Measurements from ENCODE around the gene XAB2.

The XAB2 gene

GRCh38 chr19:7632340-7633203 lies 3.2 kb upstream of the XAB2 start:
- no peak for DNase-seq

- DNase-seq = no peak
Measured at GRCh38 chr19:7631577-7631976, 2.2 kb upstream of the XAB2 start.

DNA sequence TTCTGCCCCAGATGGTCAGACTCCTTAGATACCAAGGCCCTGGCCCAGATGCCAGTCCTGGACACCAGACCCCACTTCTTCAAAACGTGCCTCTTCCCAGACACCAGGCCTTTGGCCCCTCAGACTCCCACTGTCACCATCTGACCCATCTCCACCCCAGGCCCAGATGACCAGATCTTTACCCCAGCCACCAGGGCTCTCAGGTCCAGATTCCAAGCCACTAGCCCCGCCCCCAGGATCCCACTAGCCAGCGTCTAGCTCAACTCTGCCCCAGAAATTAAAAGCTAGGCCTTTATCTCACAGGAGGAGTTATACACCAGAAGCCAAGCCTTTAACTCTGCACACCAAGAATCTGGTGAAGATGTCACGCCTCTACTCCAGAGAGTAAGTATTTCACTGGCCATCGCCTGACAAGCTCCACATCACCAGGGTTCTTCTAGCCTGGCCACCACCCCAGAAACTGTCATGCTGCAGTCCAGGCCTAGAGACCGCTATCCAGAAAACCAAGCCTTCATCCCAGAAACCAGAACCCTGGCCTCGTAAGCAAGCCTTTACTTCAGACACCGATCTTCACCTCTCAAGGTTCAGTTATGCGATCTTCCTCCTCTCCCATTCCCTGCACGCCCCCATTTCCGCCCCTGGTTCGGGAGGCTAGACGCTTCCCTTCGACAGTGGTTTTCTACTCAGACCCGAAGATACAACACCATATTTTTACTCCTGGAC lies 595 bp downstream of the XAB2 start:
- no peak for DNase-seq

- no peak for DNase-seq
Measured at GRCh38 chr19:7627166-7627565, 2.2 kb downstream of the XAB2 start.

DNA sequence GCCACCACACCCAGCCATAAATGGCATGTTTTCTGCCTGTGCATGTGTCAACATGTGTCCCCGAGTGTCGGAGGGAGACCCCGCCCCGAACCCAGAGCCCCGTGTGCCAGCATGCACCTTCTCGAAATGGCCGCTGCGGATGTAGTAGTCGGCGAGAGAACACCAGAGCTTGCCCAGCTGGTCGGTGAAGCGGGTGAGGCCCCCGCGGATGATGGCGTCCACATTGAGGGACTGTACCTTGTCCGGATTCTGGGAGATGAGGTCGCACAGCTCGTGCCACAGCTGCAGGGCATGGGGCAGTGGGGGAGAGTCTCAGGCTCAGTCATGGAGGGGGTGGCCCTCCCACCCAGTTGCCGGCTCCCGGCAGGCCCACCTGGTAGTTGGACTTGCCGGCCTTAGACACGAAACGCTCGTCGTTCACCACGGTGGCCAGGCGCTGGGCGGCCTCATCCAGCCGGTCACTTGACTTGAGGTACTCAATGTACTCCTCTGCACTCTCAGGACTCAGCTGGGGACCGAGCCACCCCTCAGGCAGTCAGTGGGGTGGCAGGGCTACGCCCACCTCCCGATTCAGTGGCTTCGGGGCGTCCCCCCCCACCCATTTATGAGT lies 3.5 kb downstream of the XAB2 start:
- DNase-seq = no peak

- no peak for DNase-seq
Measured at GRCh38 chr19:7624810-7625209, 4.5 kb downstream of the XAB2 start.

DNA sequence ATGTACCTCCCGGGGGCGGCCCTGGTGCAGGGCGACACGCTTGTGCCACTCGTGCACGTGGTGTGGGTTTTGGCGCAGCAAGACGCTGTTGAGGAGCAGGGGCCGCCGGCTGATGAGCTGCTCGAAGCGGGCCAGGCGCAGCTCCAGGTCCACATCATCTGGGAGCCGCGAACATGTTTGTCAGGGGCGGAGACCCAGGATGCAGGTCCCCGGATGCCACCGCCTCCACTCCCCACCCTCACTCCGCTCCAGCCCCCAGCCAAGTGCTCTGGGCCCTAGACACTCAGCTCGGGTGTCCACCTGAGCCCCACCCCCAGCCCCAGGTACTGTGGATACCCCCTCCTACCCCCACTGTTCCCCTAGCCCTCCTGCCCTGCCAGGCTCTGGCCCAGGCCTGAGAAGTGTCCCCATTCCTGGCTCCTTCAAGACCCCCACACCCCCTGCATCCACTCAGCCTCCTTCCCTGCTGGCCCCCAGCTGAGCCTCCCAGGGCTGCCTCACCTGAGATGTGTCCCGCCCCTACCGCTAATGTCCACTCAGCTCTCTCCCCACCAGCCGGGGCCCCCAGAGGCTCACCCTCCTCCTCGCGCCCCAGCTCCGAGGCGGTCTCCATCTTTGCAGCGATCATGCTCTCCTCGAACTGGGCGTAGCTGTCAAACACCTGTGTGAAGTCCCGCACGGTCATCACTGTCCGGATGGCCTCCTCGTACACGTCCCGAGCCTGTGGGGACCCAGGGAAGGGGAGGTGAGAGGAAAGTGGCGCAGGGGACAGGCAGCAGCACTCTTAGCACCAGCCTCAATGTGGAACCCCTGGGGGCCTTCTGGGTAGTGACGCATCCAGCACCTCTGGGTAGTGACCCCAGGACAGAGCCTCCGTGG lies 5.4 kb downstream of the XAB2 start:
- DNase-seq = no peak

- no peak for DNase-seq
Measured at GRCh38 chr19:7622933-7623685, 6.2 kb downstream of the XAB2 start.

DNA sequence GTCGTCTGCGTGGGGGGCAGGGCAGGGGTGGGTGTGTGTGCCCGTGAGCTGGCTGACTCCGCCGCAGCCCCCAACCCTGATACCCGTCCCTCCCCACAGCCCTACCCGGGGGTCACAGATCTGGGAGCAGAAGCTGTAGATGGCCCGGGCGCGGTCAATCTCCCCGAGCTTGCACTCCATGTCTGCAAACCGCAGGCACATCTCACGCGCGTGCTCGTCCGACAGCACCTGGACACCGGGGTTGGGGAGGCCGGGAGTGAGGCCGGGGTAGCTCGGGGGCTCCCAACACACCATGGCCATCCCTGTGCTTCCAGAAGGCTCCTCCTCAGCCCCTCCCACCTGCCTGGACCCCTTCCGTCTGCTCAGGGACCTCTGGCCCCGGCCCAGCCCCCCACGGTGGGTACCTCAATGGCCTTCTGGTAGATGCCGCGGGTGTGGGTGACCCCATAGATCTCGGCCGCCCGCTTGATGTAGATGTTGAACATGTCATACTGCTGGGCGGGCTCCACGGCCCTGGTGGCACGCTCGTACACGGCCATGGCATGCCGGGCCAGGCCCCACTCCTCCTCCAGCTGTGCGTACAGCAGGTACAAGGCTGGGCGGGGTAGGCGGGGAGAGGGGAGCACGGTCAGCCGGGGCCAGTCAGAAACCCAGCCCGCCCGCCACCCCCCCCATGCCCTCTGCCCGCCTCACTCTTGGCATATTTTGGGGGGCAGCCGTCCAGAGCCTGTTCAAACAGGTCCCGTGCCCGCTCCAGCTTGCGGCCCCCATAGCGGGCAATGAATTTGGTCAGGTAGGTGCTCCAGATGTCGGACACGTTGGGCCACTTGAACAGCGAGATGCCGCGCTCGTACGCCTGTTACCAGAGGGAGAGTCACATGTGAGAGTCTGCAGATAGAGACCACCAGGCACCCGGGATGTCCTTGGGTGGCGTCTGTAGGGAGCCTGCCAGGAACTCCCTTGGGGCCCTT lies 8.6 kb downstream of the XAB2 start:
- no peak for DNase-seq

DNA sequence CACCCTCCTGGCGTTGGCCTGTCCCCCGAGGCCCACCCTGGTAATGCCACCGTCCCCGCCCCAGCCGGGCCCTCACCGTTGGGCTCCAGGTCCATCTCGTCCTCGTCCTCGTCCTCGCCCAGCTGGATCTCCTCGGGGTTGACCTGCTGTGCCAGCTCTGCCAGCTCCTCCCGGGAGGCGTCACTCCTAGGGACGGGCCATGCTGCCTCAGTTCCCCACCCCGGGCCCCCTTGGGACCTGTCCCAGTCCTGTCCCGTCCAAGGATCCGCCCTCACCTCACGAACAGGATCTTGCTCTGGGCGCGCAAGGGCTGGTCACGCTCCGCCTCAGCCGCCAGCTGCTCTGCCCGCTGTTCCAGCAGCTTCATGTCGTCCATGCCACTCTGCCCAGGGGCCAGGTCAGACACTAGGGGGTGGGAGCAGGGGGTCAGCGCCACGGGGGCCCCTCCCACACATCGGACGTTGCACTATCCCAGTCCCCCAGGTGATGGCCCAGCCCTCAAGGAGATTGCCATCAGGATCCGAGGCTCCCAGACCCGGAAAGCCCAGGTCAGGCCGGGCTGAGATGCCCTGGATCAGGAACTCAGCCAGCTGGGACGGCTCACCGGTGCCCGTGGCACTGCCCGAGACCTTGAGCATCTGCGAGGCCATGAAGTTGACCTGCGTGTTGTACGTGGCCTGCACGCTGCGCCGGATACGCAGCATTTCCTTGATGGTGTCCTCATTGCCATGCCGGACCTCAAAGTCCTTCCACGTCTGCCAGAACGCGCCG lies 9.5 kb downstream of the XAB2 start:
- no peak for DNase-seq

DNA sequence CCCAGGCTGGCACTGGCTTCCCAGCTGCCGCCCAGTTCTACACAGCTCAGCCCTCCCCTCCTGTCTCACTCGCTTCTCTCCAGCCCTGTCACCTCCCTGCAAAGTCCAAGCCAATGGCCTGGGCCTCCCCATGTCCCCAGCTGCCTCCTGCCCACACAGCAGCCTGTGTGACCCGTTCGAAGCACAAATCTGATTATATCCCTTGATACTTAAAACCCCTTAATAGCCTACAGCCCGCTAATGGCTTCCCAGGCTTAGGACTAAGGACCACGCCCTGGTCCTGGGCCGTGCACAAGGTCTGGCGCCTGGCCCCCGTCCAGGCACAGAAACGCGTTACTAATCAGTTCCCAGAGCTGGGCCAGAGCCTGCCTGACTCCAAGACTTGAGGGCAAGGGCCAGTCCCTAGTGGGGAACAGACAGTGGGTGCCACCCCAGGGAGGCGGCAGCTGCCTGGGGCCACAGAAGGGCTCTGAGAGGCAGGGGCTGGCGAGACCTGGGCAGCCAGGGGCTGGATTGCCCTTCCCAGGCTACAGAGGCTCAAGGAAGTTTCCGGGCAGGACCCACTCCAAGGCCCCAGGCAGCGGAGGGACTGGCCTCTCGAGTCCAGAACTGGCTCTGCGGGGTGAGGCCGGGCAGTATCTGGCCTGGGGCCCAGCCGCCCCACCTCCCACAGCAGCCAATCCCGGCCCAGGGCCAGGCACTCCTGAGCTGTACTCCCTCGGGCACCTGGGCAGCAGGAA lies 10.4 kb downstream of the XAB2 start:
- no peak for DNase-seq

- no peak for DNase-seq
Measured at GRCh38 chr19:7618348-7618747, 11.0 kb downstream of the XAB2 start.

DNA sequence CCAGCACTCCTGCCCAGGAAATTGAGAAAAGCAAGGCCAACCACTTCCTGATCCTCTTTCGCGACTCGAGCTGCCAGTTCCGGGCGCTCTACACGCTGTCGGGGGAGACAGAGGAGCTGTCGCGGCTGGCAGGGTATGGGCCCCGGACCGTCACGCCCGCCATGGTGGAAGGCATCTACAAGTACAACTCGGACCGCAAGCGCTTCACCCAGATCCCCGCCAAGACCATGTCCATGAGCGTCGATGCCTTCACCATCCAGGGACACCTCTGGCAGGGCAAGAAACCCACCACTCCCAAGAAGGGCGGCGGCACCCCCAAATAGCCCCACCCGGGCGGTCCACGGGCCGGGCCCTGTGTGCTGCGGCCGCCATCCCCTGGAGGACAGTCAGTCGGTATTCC lies 11.6 kb downstream of the XAB2 start:
- no peak for DNase-seq

GRCh38 chr19:7617172-7617571 lies 12.2 kb downstream of the XAB2 start:
- DNase-seq = no peak

- DNase-seq = no peak
Measured at GRCh38 chr19:7614859-7615741, 14.2 kb downstream of the XAB2 start.

DNA sequence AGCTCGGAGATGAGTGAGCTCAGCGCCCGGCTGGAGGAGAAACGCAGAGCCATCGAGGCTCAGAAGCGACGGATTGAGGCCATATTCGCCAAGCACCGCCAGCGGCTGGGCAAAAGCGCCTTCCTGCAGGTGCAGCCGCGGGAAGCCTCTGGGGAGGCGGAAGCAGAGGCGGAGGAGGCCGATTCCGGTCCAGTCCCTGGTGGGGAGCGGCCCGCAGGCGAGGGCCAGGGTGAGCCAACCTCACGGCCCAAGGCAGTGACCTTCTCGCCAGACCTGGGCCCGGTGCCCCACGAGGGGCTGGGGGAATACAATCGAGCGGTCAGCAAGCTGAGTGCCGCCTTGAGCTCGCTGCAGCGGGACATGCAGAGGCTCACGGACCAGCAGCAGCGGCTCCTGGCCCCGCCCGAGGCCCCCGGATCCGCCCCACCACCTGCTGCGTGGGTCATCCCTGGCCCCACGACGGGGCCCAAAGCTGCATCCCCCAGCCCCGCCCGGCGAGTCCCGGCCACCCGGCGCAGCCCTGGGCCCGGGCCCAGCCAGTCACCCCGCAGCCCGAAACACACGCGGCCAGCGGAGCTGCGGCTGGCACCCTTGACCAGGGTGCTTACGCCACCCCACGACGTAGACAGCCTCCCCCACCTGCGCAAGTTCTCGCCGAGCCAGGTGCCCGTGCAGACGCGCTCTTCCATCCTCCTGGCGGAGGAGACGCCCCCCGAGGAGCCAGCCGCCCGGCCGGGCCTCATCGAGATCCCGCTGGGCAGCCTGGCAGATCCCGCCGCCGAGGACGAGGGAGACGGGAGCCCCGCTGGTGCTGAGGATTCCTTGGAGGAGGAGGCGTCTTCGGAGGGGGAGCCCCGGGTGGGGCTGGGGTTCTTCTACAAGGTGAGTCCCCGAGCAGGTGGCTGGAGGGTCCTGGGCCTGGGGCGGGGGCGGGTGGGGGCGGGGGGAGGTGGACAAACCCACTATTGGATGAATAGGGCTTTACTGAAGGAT lies 16.8 kb downstream of the XAB2 start:
- no peak for DNase-seq
